NCI-H774 (cell line): Measurements from ENCODE around the gene SLC7A9.
"Not testable (repeated sequence)": the region's sequence is repeated elsewhere in the genome, so short reads cannot be mapped to it uniquely, and the experiment has no call there.

Source experiments
- DNase-seq: peaks from one replicate; lab custom pipeline; 2025; lab: John Stamatoyannopoulos, UW

SLC7A9 gene

DNA sequence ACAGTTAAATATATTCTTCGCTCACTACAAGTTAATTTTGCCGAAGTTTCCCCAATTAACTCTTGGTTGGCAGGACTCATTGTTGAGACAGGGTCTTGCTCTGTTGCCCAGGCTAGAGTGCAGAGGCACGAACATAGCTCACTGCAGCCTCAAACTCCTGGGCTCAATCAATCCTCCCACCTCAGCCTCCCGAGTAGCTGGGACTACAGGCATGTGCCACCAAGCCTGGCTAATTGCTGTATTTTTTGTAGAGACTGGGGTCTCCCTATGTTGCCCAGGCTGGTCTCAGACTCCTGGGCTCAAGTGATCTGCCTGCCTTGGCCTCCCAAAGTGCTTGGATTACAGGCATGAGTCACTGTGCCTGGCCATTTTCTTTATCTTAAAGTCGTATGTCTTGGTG is 15.7 kb upstream of the SLC7A9 start:
- DNase-seq = not testable (repeated sequence)

- no peak for DNase-seq
These were observed 12.2 kb upstream of the SLC7A9 start for GRCh38 chr19:32881766-32882165.

GRCh38 chr19:32880622-32881021 is 11.1 kb upstream of the SLC7A9 start:
- no peak for DNase-seq

DNA sequence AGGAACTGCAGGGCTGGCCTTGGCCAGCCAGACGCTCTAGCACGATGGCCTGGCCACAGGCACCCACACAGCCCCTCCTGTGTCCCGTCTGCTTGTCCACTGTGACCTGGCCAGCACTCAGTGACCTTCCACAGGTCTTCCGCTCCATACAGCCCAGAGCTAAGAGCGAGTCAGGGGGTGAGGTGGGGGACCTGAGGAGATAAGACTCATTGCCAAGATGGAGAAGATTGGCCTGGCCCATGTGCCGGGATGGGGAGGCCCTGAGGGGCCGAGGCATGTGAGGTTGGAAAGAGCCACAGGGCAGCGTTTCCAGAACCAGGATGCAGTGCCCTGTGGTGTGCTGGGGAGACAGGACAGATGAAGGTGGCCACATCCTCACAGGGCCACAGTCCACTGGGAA is 10.2 kb upstream of the SLC7A9 start:
- no peak for DNase-seq

GRCh38 chr19:32878988-32879387 is 9.4 kb upstream of the SLC7A9 start:
- DNase-seq = no peak

DNA sequence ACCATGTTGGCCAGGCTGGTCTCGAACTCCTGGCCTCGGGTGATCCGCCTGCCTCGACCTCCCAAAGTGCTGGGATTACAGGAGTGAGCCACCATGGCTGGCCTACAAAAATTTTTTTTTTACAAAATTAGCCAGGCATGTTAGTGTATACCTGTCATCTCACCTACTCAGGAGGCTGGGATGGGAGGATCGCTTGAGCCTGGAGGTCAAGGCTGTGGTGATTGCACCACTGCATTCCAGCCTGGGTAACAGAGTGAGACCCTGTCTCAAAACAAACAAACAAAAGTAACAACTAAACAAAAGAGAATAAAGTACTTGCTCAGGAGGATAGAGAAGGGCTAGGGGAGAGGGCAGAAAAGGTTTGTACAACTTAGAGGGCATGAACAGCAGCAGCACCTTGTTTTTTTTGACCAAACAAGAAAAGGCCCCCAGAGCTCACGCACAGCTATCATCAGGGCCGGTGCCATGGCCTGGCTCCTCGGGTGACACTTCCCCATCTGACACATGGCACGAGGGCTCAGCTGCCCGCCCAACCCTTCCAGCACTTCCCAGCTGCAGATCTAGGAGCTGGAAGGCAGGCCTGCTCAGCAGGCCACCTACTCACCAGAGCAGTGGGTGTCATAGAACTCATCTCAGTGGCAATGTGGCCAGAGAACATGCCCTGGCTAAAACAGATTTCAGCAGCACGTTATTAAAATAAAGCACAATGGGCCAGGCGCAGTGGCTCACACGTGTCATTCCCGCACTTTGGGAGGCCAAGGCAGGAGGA is 8.6 kb upstream of the SLC7A9 start:
- no peak for DNase-seq

DNA sequence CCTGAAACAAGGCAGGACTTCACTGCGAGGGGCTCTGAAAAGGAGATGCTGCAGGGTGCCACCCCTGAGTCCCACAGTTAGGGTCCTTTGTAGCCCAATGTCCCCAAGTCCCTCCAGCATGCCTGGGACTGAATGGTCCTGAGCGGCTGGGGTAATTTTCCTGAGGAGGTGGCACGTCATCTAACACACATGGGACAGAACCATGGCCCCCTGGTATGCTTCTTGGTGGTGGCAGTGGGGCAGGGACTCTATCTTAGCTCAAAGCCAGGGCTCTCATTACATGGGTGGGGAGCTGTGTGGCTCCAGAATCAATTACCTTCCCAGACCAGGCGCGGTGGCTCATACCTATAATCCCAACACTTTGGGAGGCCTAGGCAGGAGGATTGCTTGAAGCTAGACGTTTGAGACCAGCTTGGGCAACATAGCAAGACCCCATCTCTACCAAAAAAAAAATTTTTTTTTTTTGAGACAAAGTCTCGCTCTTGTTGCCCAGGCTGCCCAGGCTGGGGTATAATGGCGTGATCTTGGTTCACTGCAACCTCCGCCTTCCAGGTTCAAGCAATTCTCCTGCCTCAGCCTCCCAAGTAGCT is 7.9 kb upstream of the SLC7A9 start:
- no peak for DNase-seq

DNA sequence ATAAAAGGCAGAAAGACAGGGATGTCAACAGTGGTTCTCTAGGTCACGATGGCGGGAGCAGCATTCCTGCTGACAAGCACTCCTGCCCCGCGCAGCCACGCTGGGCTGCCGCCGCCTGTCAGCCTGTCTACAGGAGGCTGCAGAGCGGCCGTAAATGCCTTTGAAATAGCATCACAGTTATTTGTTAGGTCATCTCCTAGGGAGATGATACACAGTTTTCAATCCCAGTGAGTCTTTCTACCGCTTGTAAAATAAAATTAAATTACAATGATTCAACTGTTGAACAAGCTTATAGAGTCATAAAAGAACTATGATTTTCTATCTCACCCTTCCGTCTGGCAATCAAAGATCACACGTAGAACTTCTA is 7.3 kb upstream of the SLC7A9 start:
- no peak for DNase-seq

GRCh38 chr19:32876236-32876918 is 6.8 kb upstream of the SLC7A9 start:
- DNase-seq = no peak

DNA sequence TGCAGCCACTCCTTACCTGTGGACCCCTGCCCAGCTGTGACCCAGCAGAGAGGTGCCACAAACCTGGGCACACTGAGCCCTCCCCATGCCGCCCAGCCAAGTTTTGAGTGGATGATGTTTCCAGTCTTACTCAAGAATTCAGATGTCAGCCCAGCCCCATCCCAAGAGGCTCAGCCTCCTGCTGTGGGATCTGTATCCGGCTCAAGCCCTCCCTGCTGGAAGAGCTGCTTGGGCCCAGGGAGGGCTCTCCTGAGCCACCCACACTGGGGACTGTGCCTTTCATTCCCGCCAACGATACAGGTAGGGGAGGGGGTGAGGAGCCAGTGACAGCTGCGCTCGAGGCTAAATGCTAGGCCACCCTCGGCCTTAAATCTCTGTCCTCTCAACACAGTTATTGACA is 5.9 kb upstream of the SLC7A9 start:
- no peak for DNase-seq

DNA sequence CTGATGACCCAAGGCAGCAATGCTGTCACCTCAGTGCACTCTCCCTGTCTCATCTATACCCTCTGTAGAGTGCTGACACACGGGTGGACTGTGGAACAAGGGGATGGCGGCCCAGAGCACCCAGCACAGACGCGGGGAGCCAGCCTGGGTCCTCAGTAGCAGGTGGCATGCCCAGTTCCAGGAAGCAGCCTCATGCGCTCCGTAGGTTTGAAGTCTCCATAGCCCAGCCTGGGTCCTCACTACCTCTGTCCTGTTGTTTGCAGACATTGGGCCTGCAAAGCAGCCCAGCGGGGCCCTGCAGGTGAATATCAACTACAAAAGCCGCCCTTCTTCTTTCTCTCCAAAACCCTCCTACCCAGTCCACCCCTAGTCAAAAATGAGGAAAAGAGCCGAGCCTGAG is 5.0 kb upstream of the SLC7A9 start:
- DNase-seq = no peak

DNA sequence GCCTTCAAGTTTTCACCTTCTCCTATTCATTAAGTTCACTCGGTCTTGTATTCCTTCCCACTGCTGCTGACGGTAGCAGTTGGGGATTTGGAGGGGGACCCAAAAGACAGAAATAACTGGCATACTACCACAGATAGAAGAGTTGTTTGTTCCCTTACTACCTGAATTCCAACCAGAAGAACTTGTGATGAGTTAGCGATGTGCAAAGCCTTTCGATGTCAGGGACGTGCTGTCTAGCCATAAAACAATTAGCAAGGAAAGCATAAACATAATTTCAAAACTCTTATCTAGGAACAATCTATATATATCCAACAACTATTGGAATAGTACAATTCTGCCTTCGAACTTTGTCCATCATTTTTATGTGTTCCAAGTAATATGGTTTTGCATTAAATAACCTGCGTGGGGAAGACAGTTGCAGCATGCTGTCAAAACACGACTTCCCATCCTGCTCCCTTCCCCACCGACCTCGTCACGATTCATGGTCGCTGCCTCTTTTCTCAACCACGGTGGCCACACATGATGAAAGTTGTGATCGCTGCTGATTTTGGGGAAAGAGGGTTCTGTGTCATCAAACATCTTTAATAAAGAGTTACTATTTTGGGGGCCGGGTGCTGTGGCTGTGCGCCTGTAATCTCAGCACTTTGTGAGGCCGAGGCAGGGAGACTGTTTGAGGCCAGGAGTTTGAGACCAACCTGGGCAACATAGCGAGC is 3.8 kb upstream of the SLC7A9 start:
- no peak for DNase-seq

GRCh38 chr19:32872391-32872790 is 2.8 kb upstream of the SLC7A9 start:
- DNase-seq = no peak

DNA sequence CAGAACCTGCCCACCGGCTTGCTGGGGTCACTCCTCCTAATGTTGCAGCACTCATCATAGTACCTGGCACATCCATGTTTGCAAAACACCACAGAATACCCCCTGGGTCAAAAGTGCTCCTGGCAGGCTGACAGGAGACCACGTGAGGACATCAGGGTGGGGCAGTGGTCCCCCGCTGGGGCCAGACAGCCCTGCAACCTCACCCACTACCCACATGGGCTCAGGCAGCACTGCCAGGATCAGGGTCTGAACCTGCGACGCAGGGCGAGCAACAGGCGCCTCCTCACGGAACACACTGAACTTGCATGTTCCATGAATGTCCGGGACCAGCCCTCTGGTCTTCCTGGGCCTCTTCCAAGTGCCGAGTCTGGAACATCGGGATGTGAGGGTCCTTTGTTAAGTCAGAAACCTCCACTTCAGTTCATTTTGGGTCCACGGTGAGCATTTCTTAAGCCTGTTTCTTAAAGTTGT is 1.4 kb upstream of the SLC7A9 start:
- no peak for DNase-seq

DNA sequence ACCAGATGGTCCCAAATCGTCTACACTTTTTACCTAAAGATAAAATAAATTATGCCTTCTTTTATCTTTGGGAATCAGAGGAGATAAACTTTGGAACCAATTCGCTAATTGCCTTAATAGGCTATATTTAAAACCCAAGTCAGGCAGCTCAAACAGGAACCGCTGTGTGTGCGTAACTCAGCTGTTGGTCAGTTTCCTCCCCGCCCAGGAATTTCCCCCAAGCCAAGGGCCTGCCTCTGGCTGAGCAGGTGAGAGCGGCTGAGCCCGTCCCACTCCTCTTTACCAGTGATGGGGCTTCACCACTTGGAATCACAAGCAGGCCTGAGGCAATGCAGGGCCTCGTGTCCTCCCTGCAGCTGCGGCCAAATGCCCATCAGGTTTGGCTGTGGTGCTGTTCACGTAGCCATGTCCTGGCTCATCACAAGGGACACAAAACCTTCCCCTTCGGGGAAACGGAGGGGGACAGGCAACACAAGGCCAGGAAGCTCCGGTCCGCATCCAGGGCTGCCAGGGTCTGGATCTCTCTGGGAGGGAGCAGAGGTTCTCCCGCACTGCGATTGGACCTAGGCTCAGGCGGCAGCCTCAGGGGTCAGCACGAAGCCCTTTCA is 503 bp upstream of the SLC7A9 start:
- no peak for DNase-seq

GRCh38 chr19:32868206-32868950 is 1.2 kb downstream of the SLC7A9 start:
- DNase-seq = no peak

- not testable (repeated sequence) for DNase-seq
These were observed 2.1 kb downstream of the SLC7A9 start for GRCh38 chr19:32867436-32867835.

DNA sequence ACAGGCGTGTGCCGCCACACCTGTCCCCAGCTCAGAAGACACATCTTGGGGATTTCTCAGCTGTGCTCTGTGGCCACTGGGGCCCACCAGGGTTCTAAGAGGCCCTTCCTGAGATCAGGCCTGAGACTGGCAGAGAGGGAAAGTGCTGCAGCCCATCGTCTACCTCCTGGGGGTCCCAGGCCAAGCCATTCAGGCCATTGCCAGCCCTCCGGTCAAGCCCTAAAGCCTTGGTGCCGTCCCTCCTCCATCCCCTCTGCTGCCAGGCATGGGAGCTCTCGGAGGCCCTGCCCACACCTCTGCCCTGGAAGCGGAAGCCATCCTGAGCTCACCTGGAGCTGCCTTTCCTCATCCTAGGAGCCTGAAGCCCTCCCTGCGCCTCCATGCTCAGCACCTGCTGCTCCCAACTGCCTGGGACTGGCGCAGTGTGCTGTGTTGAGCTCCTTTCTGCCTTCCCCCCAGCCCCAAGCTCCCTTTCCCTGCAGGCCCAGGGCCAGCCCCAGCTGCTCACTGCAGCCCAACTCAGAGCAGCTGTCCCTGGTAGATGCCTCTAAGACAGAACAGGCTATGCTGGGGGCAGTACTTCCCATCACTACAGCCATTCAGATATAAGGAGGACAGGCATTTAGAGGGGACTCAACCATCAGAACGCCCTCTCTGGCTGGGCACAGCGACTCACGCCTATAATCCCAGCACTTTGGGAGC is 2.9 kb downstream of the SLC7A9 start:
- DNase-seq = no peak

- no peak for DNase-seq
These were observed 3.5 kb downstream of the SLC7A9 start for GRCh38 chr19:32866061-32866460.

- DNase-seq = no peak
These were observed 4.2 kb downstream of the SLC7A9 start for GRCh38 chr19:32865326-32865725.
